Uterus (tissue), 4 donors: ENCODE measurements around the gene PLEKHA7. TPM values are rescaled to one million over a fixed set of nuclear protein-coding genes. Genes with fewer than 3 reads are reported as not detected.

Experiments used
- DNase-seq, 2 donors: peaks; one replicate each; pipeline ENCODE4 v3.0.0-alpha.2; 2019 to 2020
- H3K27ac ChIP-seq, 2 donors: fragments of 200-600 bp; sonication (generic); 1 replicate in 1 of 2; 2 replicates in 1 of 2; pipeline ENCODE4 v1.5.1; 2016 to 2018
- H3K27me3 ChIP-seq, 2 donors: fragments of 200-600 bp; sonication (generic); one replicate each; pipeline ENCODE4 v1.5.1; 2018 to 2019; ENCODE audit warnings: control low read depth in 1 of 2
- H3K36me3 ChIP-seq, 2 donors: fragments of 200-600 bp; sonication (generic); one replicate each; pipeline ENCODE4 v1.5.1; 2019; ENCODE audit warnings: control low read depth in 1 of 2
- H3K4me1 ChIP-seq, 2 donors: fragments of 200-600 bp; sonication (generic); one replicate each; pipeline ENCODE4 v1.5.1; 2018 to 2019; ENCODE audit warnings: control low read depth in 1 of 2
- H3K4me3 ChIP-seq, 2 donors: fragments of 200-600 bp; sonication (generic); 1 replicate in 1 of 2; 2 replicates in 1 of 2; pipeline ENCODE4 v1.5.1; 2018 to 2019; ENCODE audit warnings: mild to moderate bottlenecking in 1 of 2
- H3K9me3 ChIP-seq, 2 donors: fragments of 200-600 bp; sonication (generic); one replicate each; pipeline ENCODE4 v1.5.1; 2019; ENCODE audit warnings: control low read depth in 1 of 2
- CTCF ChIP-seq, 4 experiments: fragments of 200-600 bp in 2 of 4; fragments of 450-650 bp in 2 of 4; sonication (generic) in 2 of 4; IDR thresholded peaks; one replicate each; pipeline ENCODE4 v1.5.1; 2016 to 2019; ENCODE audit warnings: antibody characterized with exemption in 4 of 4, mild to moderate bottlenecking in 2 of 4, moderate library complexity in 1 of 4
- POLR2A ChIP-seq, 2 donors: fragments of 450-650 bp; IDR thresholded peaks; one replicate each; pipeline ENCODE4 v1.6.1; 2016; ENCODE audit warnings: antibody characterized with exemption in 2 of 2, mild to moderate bottlenecking in 1 of 2, moderate library complexity in 1 of 2
- intact Hi-C: fragments of 100-400 bp; cut with DNase I; formaldehyde crosslinking; loops from one replicate; pipeline ENCODE4 v1.15.1; 2023; ENCODE audit warnings: low total_unique reads
- total RNA-seq, 4 donors: library from RNA; depleted of rRNA in 3 of 4; stranded (reverse); fragments of >200 nt in 3 of 4; gene quantifications; one replicate each; pipeline versions ENCODE4 v1.1.0 to v1.2.4, GENCODE V29; 2014 to 2023
- donor health status: DM: yes; HTN: yes; CAD: no.

Gene PLEKHA7
- total RNA-seq, 4 donors from 2014 or later = 13.3 to 38.2 (median 26.7) TPM

GRCh38 chr11:16928044-16928443, 86.2 kb downstream of the PLEKHA7 start:
- Histone ChIP-seq H3K4me3 (no peak overlapping the region), H3K36me3 (no peaks in the 10 kb centered on the region), H3K27me3 (no peaks in the 10 kb centered on the region), H3K27ac (no peak overlapping the region), H3K4me1 (peaks cover 0 to 10% of the 10 kb centered on the region in 2 donors), H3K9me3 (no peaks in the 10 kb centered on the region)
- TF ChIP-seq CTCF (IDR thresholded peaks at IDR 0.05) = no peak
- TF ChIP-seq POLR2A (IDR thresholded peaks at IDR 0.05) = no peak
- DNase-seq = no peak
- intact Hi-C loops = no loop called here

GRCh38 chr11:16926883-16927626, 87.2 kb downstream of the PLEKHA7 start:
- Histone ChIP-seq H3K4me3 (no peak overlapping the region), H3K27me3 (no peaks in the 10 kb centered on the region), H3K27ac (no peak overlapping the region), H3K36me3 (no peaks in the 10 kb centered on the region), H3K4me1 (peaks cover 0 to 10% of the 10 kb centered on the region in 2 donors), H3K9me3 (no peaks in the 10 kb centered on the region)
- TF ChIP-seq CTCF (IDR thresholded peaks at IDR 0.05) (no peak), POLR2A (IDR thresholded peaks at IDR 0.05) (no peak)
- no peak for DNase-seq
- intact Hi-C loops = no loop called here

GRCh38 chr11:16925561-16926065, 88.6 kb downstream of the PLEKHA7 start:
- no peak overlapping the region for H3K27ac ChIP-seq
- peaks cover 0 to 10% of the 10 kb centered on the region in 2 donors for H3K4me1 ChIP-seq
- H3K27me3 ChIP-seq = no peaks in the 10 kb centered on the region
- no peaks in the 10 kb centered on the region for H3K36me3 ChIP-seq
- intact Hi-C loops = no loop called here
- no peak for TF ChIP-seq CTCF (IDR thresholded peaks at IDR 0.05)
- no peak for TF ChIP-seq POLR2A (IDR thresholded peaks at IDR 0.05)
- H3K9me3 ChIP-seq = no peaks in the 10 kb centered on the region
- peak overlapping the region; percentile 27 to 44 for H3K4me3 ChIP-seq
- peak in 1 of 2 donors; percentile 18 for DNase-seq

- intact Hi-C loops = no loop called here
- H3K36me3 ChIP-seq = no peaks in the 10 kb centered on the region
- H3K4me1 ChIP-seq = peaks cover 0 to 10% of the 10 kb centered on the region in 2 donors
- H3K9me3 ChIP-seq = no peaks in the 10 kb centered on the region
- H3K4me3 ChIP-seq = peak overlapping the region; percentile 27 to 44
- no peaks in the 10 kb centered on the region for H3K27me3 ChIP-seq
- no peak overlapping the region for H3K27ac ChIP-seq
- peak; percentile 22 to 23 for DNase-seq
- TF ChIP-seq CTCF (IDR thresholded peaks at IDR 0.05) = no peak
- TF ChIP-seq POLR2A (IDR thresholded peaks at IDR 0.05) = no peak
Measured at GRCh38 chr11:16924826-16925560, 89.2 kb downstream of the PLEKHA7 start.

GRCh38 chr11:16924462-16924825, 89.8 kb downstream of the PLEKHA7 start:
- intact Hi-C loops = no loop called here
- H3K27ac ChIP-seq = no peak overlapping the region
- DNase-seq = no peak
- TF ChIP-seq CTCF (IDR thresholded peaks at IDR 0.05) (no peak), POLR2A (IDR thresholded peaks at IDR 0.05) (no peak)
- no peaks in the 10 kb centered on the region for H3K27me3 ChIP-seq
- H3K4me3 ChIP-seq = peak overlapping the region in 1 of 2 donors; percentile 44
- no peaks in the 10 kb centered on the region for H3K36me3 ChIP-seq
- H3K4me1 ChIP-seq = peaks cover 0 to 10% of the 10 kb centered on the region in 2 donors
- H3K9me3 ChIP-seq = no peaks in the 10 kb centered on the region
